GM12891 (cell line): ENCODE data around the gene RBP3.

ENCODE experiments used
- DNase-seq: peaks from one replicate; pipeline ENCODE4 v3.0.0; 2011; ENCODE audit warnings: low spot score; ENCODE audit not compliant: insufficient read length
- FAIRE-seq: peaks from 2 replicates; lab custom pipeline; 2011; peaks lifted over from hg19 to GRCh38; lab: Jason Lieb, UNC
- PAX5 ChIP-seq: IDR thresholded peaks from 2 replicates; pipeline ENCODE4 v1.6.1; 2011; ENCODE audit warnings: low read length, moderate library complexity, mild to moderate bottlenecking; ENCODE audit not compliant: insufficient read depth, severe bottlenecking
- POLR2A ChIP-seq: IDR thresholded peaks from 2 replicates; pipeline ENCODE4 v1.6.1; 2011; ENCODE audit warnings: low read depth, low read length, control low read depth
- POLR2AphosphoS5 ChIP-seq: IDR thresholded peaks from 2 replicates; pipeline ENCODE4 v1.6.1; 2011; ENCODE audit warnings: low read depth, low read length, control low read depth
- POU2F2 ChIP-seq: IDR thresholded peaks from 2 replicates; pipeline ENCODE4 v1.6.1; 2011; ENCODE audit warnings: low read depth, mild to moderate bottlenecking, control low read depth, low read length, moderate library complexity
- SPI1 ChIP-seq: IDR thresholded peaks from 2 replicates; pipeline ENCODE4 v1.6.1; 2011; ENCODE audit warnings: low read depth, low read length, control low read depth
- TAF1 ChIP-seq: IDR thresholded peaks from 2 replicates; pipeline ENCODE4 v1.6.1; 2011; ENCODE audit warnings: low read depth, low read length, control low read depth

The RBP3 gene

GRCh38 chr10:47308775-47309174 is 39.4 kb upstream of the RBP3 start:
- no peak for FAIRE-seq
- DNase-seq: no peak
- TF ChIP-seq PAX5 (no peak), POLR2A (no peak), SPI1 (no peak), TAF1 (no peak), POLR2AphosphoS5 (no peak), POU2F2 (no peak)

GRCh38 chr10:47309408-47310089 is 38.6 kb upstream of the RBP3 start:
- TF ChIP-seq TAF1 (no peak), PAX5 (no peak), SPI1 (no peak), POU2F2 (no peak)
- no peak for FAIRE-seq
- no peak for DNase-seq

GRCh38 chr10:47310090-47310505 is 38.1 kb upstream of the RBP3 start:
- DNase-seq (no peak), FAIRE-seq (no peak)
- no peak for TF ChIP-seq POLR2AphosphoS5
- TF ChIP-seq POLR2A: no peak
- no peak for TF ChIP-seq PAX5
- TF ChIP-seq TAF1: no peak
- TF ChIP-seq SPI1: no peak
- no peak for TF ChIP-seq POU2F2

- TF ChIP-seq POU2F2: no peak
- no peak for TF ChIP-seq SPI1
- TF ChIP-seq PAX5: no peak
- no peak for TF ChIP-seq POLR2AphosphoS5
- TF ChIP-seq TAF1: no peak
- TF ChIP-seq POLR2A: no peak
- DNase-seq: no peak
Observed at GRCh38 chr10:47311193-47311931, 36.8 kb upstream of the RBP3 start.

GRCh38 chr10:47311932-47312662 is 36.1 kb upstream of the RBP3 start:
- no peak for FAIRE-seq
- DNase-seq: peak; percentile 75
- TF ChIP-seq POLR2A (no peak), POU2F2 (no peak), POLR2AphosphoS5 (no peak), PAX5 (no peak), SPI1 (no peak), TAF1 (no peak)

More at GRCh38 chr10:47311193-47311931, 36.8 kb upstream of the RBP3 start:
- no peak for FAIRE-seq

- FAIRE-seq (no peak), DNase-seq (no peak)
- no peak for TF ChIP-seq POLR2AphosphoS5
- no peak for TF ChIP-seq POLR2A
- no peak for TF ChIP-seq POU2F2
- TF ChIP-seq SPI1: no peak
- no peak for TF ChIP-seq PAX5
- TF ChIP-seq TAF1: no peak
Observed at GRCh38 chr10:47312663-47312995, 35.5 kb upstream of the RBP3 start.

- DNase-seq (no peak), FAIRE-seq (no peak)
- TF ChIP-seq SPI1: no peak
- no peak for TF ChIP-seq PAX5
- TF ChIP-seq TAF1: no peak
- no peak for TF ChIP-seq POU2F2
- no peak for TF ChIP-seq POLR2AphosphoS5
- no peak for TF ChIP-seq POLR2A
Observed at GRCh38 chr10:47314416-47314970, 33.7 kb upstream of the RBP3 start.

GRCh38 chr10:47315421-47315820 is 32.7 kb upstream of the RBP3 start:
- no peak for TF ChIP-seq TAF1
- TF ChIP-seq POU2F2: no peak
- TF ChIP-seq POLR2AphosphoS5: no peak
- no peak for TF ChIP-seq POLR2A
- no peak for TF ChIP-seq PAX5
- TF ChIP-seq SPI1: no peak
- FAIRE-seq (no peak), DNase-seq (no peak)
